Panc1 (cell line): Measurements from ENCODE around the gene TRMT44.

Experiments used
- CTCF ChIP-seq: fragments of 450-650 bp; IDR thresholded peaks from 2 replicates; pipeline ENCODE4 v1.5.1; 2017; ENCODE audit warnings: mild to moderate bottlenecking
- POLR2AphosphoS5 ChIP-seq: IDR thresholded peaks from 2 replicates; pipeline ENCODE4 v1.6.1; 2012; ENCODE audit warnings: mild to moderate bottlenecking, low read depth, low read length, moderate library complexity
- REST ChIP-seq, 2 experiments: IDR thresholded peaks; 2 replicates each; pipeline ENCODE4 v1.6.1; 2011 to 2012; ENCODE audit warnings: low read depth in 2 of 2, control low read depth in 1 of 2, low read length in 1 of 2, mild to moderate bottlenecking in 1 of 2, moderate library complexity in 1 of 2; ENCODE audit not compliant: insufficient read depth in 1 of 2
- SIN3A ChIP-seq: IDR thresholded peaks from 2 replicates; pipeline ENCODE4 v1.6.1; 2012; ENCODE audit warnings: low read depth, mild to moderate bottlenecking, low read length, moderate library complexity, borderline replicate concordance; ENCODE audit not compliant: insufficient read depth

GRCh38 chr4:8522160-8523120 is 81.9 kb downstream of the TRMT44 start:
- TF ChIP-seq CTCF, result no peak
- TF ChIP-seq REST (IDR thresholded peaks at IDR 0.05; ENCODE audit: insufficient read depth in 1 of 2, low read depth in 2 of 2, low read length in 1 of 2), result no peak
- TF ChIP-seq POLR2AphosphoS5, result no peak
- TF ChIP-seq SIN3A, result no peak
